Subcutaneous adipose tissue (tissue), 4 donors: Measurements from ENCODE around the gene P2RX6. TPM values are rescaled to one million over a fixed set of nuclear protein-coding genes. Genes with fewer than 3 reads are reported as not detected.

Experiments used
- total RNA-seq, 4 donors: library from RNA; depleted of rRNA; stranded (reverse); fragments of >200 nt; gene quantifications; one replicate each; pipeline ENCODE4 v1.1.0, GENCODE V29; 2016
- TF ChIP-seq, protein P1 (sequence below): fragments of 450-650 bp; IDR thresholded peaks from one replicate; pipeline ENCODE4 v1.5.1; 2016; ENCODE audit warnings: low read depth, mild to moderate bottlenecking, control low read depth, antibody characterized with exemption, moderate library complexity

P2RX6 gene
- total RNA-seq, 4 donors from 2014 or later: 0.49 to 3.7 (median 1.2) TPM

DNA sequence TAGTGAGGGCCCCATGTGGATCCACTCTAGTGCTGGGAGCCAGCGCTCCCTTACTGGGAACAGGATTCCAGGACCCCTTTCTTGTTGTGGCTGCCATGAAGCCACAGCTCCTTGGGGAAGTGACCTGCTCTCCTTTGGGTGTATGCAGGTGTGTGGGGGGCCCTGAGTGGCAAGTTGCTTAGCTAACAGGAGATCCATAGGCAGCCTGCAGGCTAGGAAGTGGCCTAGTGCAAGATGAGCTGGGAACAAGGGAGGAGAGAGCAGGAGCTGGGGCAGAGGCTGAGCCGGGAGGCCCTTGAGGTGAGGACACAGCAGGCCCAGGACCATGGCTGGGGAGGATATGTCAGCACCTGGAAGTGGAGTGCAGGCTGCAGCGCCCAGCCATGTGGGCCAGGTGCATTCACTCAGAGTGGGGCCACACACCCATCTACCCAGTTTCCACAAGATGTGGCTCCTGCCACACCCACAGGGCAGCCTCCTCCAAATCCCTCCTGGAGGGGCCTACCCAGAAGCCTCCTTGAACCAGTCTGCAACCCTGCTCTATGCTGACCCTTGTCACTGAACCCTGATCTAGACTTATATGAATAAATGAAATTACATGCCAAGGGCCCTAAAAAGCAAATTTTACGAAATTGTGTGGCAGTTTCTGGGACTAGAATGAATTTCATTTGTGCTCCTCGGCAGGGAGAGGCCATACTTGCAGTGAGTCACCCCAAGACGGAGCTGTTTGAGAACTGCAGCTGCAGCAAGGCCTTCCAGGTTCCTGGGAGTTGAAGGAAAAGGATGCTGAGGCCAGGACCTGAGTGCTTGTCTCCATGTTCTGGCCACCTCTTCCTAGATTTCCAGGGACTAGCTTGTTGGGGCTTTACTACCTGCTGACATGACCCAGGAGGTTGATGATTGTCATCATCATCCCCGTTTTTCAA is 16.3 kb upstream of the P2RX6 start:
- TF ChIP-seq, protein P1, sequence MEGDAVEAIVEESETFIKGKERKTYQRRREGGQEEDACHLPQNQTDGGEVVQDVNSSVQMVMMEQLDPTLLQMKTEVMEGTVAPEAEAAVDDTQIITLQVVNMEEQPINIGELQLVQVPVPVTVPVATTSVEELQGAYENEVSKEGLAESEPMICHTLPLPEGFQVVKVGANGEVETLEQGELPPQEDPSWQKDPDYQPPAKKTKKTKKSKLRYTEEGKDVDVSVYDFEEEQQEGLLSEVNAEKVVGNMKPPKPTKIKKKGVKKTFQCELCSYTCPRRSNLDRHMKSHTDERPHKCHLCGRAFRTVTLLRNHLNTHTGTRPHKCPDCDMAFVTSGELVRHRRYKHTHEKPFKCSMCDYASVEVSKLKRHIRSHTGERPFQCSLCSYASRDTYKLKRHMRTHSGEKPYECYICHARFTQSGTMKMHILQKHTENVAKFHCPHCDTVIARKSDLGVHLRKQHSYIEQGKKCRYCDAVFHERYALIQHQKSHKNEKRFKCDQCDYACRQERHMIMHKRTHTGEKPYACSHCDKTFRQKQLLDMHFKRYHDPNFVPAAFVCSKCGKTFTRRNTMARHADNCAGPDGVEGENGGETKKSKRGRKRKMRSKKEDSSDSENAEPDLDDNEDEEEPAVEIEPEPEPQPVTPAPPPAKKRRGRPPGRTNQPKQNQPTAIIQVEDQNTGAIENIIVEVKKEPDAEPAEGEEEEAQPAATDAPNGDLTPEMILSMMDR: no peak

DNA sequence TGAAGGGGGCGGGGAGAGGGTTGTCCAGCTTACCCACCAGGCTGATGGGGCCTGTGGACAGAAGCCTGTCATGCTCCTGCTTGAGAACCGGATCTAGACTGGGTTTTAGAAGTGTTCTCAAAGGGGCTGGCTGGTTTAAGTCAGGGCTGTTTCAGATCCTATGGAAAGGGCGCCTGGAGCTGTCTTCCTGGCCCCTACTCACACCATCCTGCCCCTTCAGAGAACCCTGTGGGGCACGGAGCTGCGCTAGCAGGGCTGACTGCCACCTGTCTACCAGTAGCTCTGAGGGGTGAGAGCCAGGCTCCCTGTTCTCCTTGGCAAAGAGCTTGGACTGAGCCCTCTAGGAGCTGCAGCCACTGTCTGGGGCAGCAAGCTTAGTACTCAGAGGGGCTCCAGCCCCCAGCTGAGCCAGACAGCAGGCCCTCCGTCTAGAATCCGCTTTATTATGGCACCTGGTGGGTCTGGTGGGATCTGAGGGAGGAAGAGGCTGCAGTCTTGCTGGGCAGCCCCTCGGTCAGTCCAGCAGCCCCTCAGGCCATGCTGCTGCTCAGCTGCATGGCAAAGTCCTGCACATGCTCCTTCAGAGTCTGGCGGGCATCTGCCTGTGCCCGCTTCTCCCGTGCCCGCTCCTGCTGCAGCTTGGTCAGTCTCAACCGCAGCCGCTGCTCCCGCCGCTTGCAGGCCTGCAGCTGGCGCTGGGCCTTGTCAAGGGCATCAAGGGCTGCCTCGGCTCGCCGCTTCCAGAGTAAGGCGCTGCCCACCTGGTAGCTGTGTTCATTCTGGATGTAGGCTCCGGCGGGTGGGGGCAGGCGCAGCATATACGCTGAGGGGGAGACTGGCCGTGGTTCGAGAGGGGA is 15.4 kb upstream of the P2RX6 start:
- TF ChIP-seq, protein P1: no peak

DNA sequence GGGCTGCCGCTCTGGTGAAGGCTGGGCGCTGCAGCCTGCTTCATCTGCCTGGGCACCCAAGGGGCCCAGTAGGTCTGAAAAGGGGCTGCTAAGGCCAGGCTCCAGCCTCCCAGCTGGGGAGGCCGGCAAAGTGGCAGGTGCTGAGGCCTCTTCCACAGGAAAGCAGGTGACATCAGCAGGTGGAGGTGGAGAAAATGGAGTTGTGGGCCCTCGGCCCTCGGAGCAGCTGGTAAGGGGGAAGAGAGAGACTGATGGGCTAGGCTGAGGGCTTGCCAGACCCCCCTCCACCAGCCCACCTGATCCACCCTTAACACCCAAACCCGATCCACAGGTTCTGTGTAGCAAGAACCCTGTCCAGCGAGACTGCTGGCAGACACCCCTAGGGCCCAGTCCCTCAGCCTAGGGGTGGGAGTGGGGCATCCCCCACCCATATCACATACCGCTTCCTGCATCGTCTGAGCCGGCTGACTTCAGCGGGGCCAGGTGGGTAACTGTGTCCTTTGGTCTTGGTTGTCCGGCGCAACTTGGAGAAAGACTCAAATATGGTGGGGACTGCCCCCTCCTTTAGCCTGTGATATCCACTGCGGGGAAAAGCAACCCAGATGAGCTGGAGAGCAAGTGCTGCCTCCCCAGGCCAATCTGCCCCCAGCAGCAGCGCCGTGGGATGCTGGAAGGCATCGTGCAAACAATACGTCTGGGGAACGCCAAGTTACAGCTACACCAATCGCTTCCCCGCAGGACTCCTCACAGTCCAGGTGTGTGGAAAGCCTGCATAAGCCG is 14.6 kb upstream of the P2RX6 start:
- TF ChIP-seq, protein P1: no peak

DNA sequence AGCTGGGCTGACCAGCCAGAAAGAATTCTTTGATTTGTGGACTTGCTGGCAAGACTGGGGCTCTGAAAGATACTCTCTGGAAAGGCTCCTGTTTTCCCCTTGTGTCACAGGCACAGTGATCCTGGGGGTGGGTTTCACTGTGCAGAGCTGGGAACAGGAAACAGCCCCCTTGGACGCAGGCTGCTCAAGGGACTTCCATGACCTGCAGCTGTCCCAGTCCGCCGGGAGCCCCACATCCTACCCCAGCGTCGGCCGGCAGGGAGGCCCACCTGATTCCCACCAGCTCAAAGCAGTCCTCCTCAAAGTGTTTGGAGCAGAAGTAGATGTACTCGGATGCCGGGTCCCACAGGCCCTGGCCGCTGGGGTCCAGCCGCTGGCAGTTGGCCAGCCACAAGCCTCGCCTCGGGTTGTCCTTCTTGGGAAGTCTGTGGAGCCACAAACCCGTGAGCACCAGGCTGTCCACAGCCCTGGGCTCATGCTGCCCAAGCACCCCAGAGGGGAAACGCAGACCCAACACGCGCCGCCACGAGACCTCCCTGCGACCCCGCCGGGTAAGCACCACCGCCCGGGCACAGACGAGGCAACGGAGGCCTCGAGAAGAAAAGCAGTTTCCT is 13.9 kb upstream of the P2RX6 start:
- TF ChIP-seq, protein P1: no peak

DNA sequence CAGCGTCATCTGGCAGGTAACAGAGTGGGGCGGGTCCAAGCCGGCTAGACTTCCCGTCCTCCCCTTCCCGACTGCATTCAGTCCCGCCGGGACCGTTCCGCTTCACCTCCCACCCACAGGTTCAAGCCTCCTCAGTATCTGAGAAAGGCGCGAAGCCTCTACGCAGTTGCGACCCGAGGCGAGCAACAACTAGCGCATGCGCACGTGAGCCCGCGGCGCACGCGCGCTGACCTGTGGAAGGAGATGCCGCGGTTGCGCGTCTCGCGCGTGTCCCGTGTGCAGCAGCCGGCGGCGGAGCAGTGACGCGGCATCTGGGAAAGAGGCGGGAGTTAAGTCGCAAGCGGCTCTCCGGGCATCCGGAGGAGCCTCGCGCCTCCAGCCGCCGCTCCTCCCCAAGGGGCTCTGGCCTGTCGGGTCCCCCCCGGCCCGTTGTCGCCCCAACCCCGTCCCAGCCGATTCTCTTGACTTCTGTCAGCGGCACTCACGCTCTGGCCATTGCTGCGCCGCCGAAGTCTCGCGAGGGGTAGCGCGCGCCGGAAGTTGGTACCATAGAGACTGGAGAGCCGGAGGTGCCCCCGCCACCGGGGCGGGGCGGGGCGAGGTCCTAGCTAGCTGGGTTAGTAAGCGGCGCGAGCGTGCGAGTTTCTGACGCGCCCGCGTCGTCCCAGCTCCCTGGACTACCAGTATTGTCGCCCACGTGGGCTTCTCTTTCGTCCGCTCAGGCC is 13.2 kb upstream of the P2RX6 start, which contains the start of gene THAP7:
THAP7 (minus strand) TSS at position 518 of the 725 bp plus-strand sequence; CDS start at position 311, 207 bp downstream.
- TF ChIP-seq, protein P1: no peak

DNA sequence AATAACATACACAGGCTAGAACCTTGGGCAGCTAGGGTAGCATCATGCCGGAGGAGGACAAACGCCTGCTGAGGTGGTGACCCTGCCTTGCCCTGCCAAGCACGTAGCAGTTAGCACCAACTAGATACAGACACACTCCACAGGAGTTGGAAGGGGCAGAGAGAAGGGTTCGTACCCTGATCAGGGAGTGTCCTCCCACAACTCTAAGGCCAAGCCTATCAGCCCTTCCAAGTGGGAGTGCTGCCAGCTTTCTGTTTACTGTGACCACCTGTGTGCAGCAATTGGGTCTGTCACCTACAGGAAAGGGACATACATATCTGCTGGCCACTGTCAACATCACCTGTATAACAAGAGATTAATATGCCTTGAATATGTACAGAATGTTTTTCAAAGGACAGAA is 11.2 kb upstream of the P2RX6 start:
- TF ChIP-seq, protein P1: no peak
